ENCODE data around the gene PDZD7.

GRCh38 chr10:100981178-100981772, 49.7 kb downstream of the PDZD7 start:
- TF ChIP-seq POLR2AphosphoS5 (IDR thresholded peaks at IDR 0.05), result no peak
- no peak for TF ChIP-seq CTCF (IDR thresholded peaks at IDR 0.05)
- no peak for TF ChIP-seq POLR2A (IDR thresholded peaks at IDR 0.05)
